NCI-H82 treated with DMSO at 0.1 percent for 48 hours (cell line): Measurements from ENCODE around the gene CASP9.

Experiments
- DNase-seq: peaks from one replicate; lab custom pipeline; 2025; ENCODE audit not compliant: unreplicated experiment; lab: John Stamatoyannopoulos, UW

Gene CASP9

GRCh38 chr1:15451014-15451722 is 72.8 kb downstream of the CASP9 start:
- no peak for DNase-seq

- no peak for DNase-seq
These were observed 74.4 kb downstream of the CASP9 start for GRCh38 chr1:15449567-15449966.

- no peak for DNase-seq
These were observed 75.0 kb downstream of the CASP9 start for GRCh38 chr1:15448877-15449462.

DNA sequence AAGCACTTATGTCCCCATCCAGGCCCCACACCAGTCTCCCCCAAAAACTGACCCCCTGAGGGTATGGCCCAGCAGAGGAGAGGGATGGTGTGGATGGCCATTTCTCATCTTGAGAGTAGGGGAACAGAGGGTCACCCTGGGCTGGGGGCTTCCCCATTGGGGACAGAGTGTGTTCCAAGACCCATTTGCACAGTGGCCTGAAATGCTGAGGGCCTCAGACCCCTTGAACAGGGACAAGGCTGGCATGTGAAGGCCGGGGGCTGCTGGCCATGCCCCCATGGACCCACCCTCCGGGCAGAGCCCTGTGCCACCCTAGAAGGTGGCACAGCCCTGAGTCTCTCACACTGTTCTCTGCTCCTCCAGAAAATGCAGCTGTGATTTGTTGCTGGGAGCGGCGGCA is 77.8 kb downstream of the CASP9 start:
- no peak for DNase-seq

DNA sequence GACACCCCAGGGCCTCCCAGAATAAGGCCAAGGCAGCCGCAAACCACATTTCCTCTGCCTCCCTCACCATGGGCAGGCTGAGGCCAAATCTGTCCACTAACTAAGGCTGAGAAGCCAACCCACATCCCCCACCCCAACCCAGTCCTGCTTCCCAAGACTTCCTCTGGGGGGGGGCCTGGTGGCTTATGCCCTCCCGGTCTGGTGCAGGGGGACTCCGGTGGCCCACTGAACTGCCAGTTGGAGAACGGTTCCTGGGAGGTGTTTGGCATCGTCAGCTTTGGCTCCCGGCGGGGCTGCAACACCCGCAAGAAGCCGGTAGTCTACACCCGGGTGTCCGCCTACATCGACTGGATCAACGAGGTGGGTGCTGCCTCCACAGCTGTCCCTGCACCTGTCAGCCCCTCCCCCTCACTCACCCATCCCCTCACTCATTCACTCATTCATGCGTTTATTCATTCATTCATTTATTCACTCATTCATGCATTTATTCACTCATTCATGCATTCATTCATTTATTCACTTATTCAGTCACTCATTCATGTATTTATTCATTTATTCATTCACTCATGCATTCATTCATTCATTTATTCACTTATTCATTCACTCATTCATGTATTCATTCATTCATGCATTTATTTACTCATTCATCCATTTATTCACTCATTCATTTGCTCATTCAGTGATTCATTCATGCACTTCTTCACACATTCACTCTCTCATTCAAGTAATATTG is 78.5 kb downstream of the CASP9 start:
- no peak for DNase-seq

DNA sequence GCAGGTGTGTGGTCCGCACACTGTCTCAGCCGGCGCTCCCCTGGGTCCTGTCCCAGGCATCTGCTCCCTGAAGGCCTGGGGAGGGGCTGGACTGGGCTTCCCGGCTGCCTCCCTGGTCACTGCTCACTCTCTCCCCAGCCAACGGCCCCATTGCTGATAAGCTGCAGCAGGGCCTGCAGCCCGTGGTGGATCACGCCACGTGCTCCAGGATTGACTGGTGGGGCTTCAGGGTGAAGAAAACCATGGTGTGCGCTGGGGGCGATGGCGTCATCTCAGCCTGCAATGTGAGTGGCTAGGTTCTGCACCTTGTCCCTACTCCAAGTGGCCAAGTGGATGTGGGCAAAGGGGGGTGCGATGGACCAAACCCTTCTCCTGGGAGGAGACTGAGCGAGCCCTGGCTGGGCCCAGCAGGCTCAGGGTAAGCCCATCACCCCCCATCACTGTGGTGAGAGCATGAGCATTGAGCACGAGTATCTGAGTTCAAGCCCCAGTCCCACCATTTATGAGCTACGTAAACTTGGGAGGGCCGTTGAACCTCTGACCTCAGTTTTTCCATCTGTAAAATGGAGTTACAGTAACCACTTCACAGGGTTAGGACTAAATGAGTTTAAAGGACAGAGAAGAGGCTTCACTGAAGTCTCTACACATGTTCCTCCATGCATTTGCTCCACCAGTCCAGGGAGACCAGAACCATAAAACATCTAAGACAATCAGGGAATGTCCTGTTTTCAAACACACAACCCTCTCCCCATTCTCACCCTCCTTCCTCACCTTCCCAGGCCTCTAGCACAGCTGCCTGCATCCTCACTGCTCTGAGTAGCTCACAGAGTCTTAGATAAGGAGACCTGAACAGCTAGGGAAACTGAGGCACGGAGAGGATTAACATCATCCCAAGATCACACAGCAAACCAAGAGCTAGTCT is 79.3 kb downstream of the CASP9 start:
- no peak for DNase-seq

DNA sequence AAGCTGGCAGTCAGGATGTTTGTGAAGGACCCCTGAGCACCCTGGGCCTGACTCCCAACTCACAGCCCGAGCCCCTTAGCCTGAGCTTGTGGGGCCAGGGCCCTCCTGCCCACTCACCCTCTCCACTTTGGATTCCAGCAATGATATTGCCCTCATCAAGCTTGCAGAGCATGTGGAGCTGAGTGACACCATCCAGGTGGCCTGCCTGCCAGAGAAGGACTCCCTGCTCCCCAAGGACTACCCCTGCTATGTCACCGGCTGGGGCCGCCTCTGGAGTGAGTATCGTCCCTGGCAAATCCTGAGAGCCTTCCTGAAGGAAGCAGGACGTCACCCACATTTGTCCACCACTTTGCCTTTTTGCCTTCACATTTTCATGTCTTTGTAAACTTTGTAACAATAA is 80.7 kb downstream of the CASP9 start:
- DNase-seq, result no peak

DNA sequence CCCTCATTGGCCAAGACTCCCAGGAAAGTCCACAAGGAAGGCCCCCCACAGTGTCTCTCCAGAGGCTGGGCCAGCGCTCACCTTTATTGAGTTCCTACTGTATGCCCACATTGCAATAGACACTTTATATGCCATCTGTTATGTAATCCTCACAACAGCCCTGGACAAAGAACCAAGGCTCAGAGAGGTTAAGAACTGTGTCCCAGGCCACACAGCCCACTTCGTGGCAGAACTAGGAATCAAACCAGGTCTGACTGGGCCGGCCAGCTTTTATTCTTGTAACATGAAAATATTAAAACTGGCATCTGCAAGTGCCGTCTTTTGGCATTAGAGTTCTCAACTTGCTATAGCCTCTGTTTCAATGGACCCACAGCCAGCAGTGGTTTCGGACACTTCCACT is 81.3 kb downstream of the CASP9 start:
- no peak for DNase-seq

DNA sequence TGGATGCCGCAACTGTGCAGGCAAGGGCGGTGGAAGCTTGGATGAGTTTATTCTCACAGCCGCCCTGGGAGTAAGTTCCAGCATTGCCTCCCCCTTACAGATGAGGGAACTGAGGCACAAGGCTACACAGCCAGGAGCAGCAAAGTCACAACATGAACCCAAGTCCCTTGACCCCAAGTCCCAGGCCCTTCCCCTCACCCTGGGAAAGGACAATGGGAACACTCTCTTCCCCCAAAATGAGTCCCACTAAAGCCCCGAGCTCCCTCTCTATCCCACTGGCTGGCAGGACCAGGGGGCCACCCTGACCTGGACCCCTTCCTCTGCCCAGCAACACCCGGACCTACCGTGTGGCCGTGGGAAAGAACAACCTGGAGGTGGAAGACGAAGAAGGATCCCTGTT is 81.9 kb downstream of the CASP9 start:
- DNase-seq, result no peak
